IPS-18c (cell line): ENCODE measurements around the gene TLNRD1.
A peak's percentile ranks its signal among the peaks of the same experiment; 100 is the strongest.

Experiments used
- H3K4me3 ChIP-seq: 2 replicates; pipeline ENCODE4 v1.7.0; 2013; ENCODE audit warnings: low read depth, mild to moderate bottlenecking, low read length, moderate library complexity; ENCODE audit not compliant: insufficient read depth
- H3K9me3 ChIP-seq: one replicate; pipeline ENCODE4 v1.6.1; 2013; ENCODE audit warnings: mild to moderate bottlenecking, low read length, moderate library complexity; ENCODE audit not compliant: control insufficient read depth, insufficient read depth

TLNRD1 gene

GRCh38 chr15:80971143-80971542, 29.6 kb upstream of the TLNRD1 start:
- no peak overlapping the region for H3K4me3 ChIP-seq
- no peaks in the 10 kb centered on the region for H3K9me3 ChIP-seq

DNA sequence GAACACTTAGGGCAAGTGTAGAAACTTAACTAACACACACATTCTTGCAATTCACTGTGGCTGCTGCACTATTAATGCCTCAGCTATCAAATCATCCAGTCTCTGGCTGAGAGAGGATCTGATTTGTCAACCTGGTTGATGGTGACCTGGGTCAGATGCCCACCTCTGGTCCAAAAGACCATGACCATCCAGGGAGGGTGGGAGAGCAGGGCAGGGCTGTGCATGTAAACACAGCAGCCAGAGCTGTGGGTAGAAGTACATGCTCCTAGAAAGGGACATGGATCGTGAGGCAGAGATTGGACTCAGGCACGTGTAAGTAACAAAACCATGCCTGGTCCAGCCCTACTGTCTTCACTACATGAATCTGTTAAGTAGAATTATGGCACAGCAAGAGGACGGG, 28.4 kb upstream of the TLNRD1 start:
- no peaks in the 10 kb centered on the region for H3K9me3 ChIP-seq
- H3K4me3 ChIP-seq, result no peak overlapping the region

- Histone ChIP-seq H3K4me3 (no peak overlapping the region), H3K9me3 (no peaks in the 10 kb centered on the region)
These were observed 25.8 kb upstream of the TLNRD1 start for GRCh38 chr15:80974914-80975313.

- no peaks in the 10 kb centered on the region for H3K9me3 ChIP-seq
These were observed 23.9 kb upstream of the TLNRD1 start for GRCh38 chr15:80976851-80977250.

DNA sequence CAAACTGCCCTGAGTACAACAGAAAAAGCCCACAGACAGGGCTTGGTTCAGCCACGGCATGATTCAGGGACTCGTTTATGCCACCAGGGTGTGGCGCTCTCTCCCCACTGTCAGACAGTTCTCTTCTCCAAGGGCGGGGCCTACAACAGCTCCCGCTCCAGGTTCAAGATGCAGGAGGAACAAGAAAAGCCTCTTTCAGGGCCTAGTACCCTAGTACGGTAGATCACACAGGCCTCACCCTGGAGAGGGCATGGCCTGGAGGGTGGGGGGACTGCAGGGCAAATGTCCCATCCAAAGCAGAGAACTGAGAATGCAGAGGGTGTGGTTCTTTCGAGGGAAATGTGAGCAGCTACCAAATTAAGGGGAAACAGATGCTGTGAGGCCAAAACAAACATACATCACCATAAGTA, 23.1 kb upstream of the TLNRD1 start:
- peaks cover 1% of the 10 kb centered on the region for H3K9me3 ChIP-seq

More at GRCh38 chr15:80976851-80977250, 23.9 kb upstream of the TLNRD1 start:
- H3K4me3 ChIP-seq, result no peak overlapping the region

DNA sequence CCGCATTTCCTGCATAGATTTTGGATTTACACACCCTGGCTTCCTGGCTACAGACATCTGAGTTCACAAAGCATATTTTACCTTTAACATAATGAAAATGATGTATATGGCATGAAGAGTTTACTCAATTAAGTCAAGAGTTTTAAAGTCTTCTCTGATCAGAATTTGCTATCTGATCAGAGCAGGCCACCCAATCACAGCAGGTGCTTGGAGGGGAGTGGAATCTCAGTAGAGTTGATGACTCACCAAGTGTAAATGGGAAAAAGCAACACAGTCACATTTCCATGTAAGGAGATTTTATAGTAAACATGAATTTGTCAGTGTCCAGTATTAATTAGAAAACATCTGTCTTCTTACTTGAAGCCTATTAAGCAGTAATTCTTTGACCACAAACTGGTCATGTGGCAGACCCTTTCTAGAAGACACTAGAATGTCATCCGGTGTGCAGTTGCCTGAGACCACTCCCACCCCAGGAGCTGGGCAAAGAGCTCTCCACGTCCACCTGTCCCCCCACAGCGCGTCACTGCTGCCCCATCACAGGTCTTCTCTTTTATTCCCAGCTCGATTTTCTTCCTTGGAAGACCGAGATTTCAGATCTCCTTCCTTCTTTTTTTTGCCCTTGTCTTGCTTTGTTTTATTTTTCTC, 21.9 kb upstream of the TLNRD1 start:
- H3K4me3 ChIP-seq, result no peak overlapping the region

More for the DNA sequence above, 23.1 kb upstream of the TLNRD1 start:
- H3K4me3 ChIP-seq, result no peak overlapping the region

DNA sequence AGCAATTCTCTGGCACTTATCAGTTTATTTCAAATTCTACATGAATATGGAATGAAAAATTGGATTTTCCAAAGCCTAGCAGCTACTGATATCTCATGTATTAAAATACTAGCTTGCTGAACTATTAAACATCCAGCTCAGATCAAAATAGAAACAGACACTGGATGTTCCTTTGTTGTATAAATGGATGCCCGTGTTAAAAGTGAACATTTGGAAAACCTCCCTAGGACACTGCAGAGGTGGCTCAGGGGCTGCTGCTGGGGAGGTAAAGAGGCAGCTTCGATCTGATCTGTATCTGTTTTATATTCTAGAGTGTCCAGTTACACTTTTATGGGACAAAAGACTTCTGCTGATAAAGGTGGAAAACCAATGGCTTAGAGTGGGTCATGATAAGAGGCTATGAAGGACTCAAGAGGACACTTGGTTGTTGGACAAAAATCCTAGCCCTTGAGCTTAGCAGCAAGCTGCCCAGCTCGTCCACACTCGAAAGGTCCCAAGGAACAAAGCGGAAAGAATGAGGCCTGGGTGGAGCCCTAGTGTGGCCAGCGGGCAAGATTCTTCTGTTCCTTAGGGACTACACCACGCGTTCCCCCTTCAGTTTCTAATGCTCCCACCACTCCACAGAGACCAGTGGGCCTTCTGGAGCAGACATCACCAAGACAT, 21.1 kb upstream of the TLNRD1 start:
- H3K9me3 ChIP-seq, result peaks cover 2% of the 10 kb centered on the region
- H3K4me3 ChIP-seq, result no peak overlapping the region

More for the DNA sequence above, 21.9 kb upstream of the TLNRD1 start:
- peaks cover 2% of the 10 kb centered on the region for H3K9me3 ChIP-seq

DNA sequence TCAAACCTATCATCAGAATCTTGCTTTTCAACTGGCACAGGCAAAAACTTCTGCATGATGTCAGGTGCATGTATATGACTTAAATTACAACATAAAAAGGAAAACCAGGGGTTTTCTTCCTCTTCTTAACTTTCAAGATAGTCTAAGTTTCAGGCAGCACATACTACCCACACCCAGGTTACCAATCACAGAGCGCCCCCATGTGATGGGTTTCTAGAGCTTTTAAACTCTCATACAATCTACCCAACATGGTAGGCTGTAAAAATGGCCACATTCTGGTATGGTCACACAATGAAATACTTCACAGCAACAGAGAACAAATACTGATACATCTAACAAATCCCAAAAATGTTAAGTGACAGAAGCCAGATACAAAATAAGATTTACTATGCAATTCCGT, 18.5 kb upstream of the TLNRD1 start:
- Histone ChIP-seq H3K4me3 (no peak overlapping the region), H3K9me3 (peaks cover 2% of the 10 kb centered on the region)

GRCh38 chr15:80982839-80983238, 17.9 kb upstream of the TLNRD1 start:
- H3K9me3 ChIP-seq, result peaks cover 2% of the 10 kb centered on the region
- H3K4me3 ChIP-seq, result no peak overlapping the region

DNA sequence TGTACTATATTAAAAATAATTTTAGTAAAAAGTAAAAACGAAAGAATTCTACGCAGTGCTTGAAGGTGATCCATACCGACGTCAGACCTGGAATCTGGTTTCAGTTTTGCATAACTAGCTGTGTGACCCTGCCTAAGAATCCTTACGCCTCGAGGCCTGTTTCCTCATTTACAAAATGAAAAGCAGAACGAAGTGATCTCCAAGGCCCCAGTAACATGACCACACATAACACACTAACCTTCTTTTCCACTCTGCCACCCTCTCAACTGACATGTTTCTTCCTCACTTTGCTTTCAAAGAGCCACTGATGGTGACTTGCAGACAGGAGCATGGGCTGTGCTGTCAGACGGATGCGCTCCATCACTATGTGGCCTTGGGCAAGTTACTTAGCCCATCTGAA, 15.9 kb upstream of the TLNRD1 start:
- Histone ChIP-seq H3K4me3 (no peak overlapping the region), H3K9me3 (peaks cover 2% of the 10 kb centered on the region)

DNA sequence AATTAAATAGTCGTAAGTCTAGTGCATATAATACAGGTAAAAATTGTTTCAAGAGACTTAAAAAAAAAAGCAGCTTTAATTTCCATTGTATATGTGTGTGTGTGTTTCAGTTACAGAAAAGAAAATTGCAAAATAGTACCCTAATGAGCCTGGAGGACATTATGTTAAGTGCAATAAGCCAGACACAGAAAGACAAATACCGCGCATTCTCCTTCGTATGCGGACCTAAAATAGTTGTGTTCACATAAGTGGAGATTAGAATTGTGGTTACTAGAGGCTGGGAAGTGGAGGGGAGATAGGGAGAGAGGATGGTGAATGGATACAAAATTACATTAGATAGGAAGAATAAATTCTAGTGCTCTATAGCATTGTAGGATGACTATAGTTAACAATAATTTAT, 14.7 kb upstream of the TLNRD1 start:
- Histone ChIP-seq H3K9me3 (peaks cover 2% of the 10 kb centered on the region), H3K4me3 (no peak overlapping the region)

DNA sequence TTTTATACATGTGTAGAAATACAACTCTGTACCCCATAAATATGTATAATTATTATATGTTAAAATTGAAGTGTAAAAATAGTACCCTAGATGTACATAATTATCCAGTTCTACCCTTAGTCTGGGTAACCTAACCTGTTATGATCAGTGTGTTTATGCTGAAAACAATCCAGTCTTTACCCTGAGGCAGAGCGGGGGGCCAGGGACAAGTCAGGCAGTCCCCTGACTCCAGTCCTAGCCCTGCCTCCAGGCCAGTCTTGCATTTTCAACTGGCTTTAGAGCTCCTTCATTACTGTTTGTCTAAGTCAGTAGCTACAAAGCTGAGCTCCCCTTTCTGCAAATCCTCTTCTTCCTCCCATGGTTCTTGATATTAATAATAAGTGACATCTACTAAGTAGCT, 14.2 kb upstream of the TLNRD1 start:
- Histone ChIP-seq H3K9me3 (peaks cover 2% of the 10 kb centered on the region), H3K4me3 (no peak overlapping the region)

DNA sequence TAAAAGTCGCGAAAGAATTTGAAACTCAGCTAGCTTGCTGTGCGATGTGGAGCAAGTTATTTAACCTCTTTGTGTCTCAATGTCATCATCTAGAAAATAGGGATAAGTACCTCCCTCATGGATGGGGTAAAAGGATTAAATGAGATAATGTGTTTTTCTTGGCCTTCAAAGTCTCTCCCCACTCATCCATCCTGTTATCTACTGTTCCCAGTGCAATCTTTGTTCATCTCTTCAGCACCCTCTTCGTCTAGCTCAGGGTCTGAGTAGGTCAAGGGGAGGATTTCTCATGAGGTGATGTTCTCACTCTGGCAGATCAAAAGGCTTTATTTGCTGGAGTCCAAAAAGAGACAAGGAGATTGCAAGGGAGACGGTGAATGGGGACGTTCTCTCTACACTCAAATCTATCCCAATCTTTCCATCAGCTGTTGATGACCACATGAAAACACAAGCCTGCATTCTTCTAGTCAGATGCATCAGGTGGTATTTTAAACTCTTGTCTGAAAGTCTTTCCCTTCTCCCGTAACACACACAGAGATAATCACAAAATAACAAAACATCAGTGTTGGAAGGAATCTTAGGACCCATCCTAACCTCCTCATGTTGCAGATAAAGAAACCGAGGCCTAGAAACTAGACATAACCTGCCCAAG, 12.5 kb upstream of the TLNRD1 start:
- Histone ChIP-seq H3K9me3 (no peaks in the 10 kb centered on the region), H3K4me3 (peak overlapping the region; percentile 99)

GRCh38 chr15:80989081-80989517, 11.6 kb upstream of the TLNRD1 start:
- Histone ChIP-seq H3K4me3 (peak overlapping the region; percentile 99), H3K9me3 (no peaks in the 10 kb centered on the region)

DNA sequence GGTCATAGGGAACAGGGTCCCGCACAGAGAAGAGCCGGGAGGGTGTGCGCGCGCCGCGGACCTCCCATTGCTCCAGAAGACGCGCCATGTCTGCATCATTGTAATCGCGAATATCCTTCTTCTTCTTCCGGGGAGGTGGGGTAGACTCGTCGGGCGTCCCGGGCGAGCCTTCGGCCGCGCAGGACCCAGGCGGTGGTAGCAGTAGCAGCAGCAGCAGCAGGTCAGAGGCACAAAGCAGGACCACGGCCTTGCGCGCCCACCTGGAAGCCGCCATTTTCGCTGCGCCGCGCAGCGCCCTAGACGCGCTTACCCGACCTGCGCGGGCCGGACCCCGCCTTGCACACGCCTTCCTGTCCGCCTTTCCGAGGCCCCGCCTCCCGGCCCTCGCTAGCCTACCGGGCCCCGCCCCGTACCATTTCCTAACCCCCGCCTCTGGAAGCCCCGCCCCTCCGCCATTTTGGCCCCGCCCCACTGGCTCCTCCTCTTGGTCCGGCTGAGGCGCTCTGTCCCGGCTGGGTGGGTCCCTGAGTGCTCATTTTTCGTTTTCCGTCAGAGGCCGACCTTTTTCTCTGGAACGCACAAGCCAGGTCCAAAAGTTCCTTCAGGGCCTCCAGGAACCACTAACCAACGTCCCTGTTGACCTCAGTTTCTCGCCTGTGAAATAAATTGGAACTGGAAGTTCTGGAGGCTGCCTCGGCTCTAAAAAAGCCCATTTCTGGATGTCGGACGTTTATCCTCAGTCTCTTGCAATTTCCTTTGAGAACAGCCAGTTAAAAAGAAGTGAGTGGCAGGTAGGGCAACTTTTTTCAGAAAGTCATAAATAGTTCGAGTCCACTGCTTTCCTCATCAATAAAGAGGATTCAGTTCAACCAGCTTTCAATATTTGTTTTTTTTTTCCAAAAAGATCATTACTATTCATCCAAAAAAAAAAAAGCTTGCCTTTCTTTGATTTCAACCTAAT, 10.9 kb upstream of the TLNRD1 start, which contains the start of gene MESD:
Gene MESD, minus strand, starts transcription at position 302 of the 961 bp plus-strand sequence. Its CDS starts 28 bp downstream, at position 274.
- Histone ChIP-seq H3K4me3 (peak within 1 kb of the TSS; percentile 99), H3K9me3 (no peaks in the 10 kb centered on the region)

DNA sequence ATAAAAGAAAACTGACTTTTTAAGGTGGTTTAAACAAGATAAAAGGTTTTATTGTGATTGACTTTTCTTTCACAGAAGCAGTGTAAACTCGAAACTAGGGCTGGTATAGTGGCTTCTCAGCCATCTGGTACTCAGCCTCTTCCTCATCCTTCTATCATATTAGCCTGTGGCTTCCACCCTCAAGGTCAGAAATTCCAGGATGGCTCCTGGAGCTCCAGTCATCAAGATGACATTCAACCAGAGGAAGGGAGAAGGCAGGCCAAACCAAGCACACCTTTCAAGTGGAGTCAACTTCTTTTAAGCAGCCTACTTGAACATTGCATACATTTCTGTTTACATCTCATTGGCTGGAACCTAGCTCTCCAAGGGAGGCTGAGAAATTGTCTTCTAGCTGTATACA, 9.8 kb upstream of the TLNRD1 start:
- Histone ChIP-seq H3K9me3 (no peaks in the 10 kb centered on the region), H3K4me3 (no peak overlapping the region)

- no peak overlapping the region for H3K4me3 ChIP-seq
These were observed 9.3 kb upstream of the TLNRD1 start for GRCh38 chr15:80991421-80991820.

More at GRCh38 chr15:80991421-80991820, 9.3 kb upstream of the TLNRD1 start:
- no peaks in the 10 kb centered on the region for H3K9me3 ChIP-seq
